Activated CD4-positive, alpha-beta T cell treated with anti-CD3 and anti-CD28 coated beads for 4 hours (primary cell): Measurements from ENCODE around the gene ZNF10.

Source experiments
- DNase-seq, 2 donors: peaks; one replicate each; pipeline ENCODE4 v3.0.0-alpha.2; 2020

The ZNF10 gene

DNA sequence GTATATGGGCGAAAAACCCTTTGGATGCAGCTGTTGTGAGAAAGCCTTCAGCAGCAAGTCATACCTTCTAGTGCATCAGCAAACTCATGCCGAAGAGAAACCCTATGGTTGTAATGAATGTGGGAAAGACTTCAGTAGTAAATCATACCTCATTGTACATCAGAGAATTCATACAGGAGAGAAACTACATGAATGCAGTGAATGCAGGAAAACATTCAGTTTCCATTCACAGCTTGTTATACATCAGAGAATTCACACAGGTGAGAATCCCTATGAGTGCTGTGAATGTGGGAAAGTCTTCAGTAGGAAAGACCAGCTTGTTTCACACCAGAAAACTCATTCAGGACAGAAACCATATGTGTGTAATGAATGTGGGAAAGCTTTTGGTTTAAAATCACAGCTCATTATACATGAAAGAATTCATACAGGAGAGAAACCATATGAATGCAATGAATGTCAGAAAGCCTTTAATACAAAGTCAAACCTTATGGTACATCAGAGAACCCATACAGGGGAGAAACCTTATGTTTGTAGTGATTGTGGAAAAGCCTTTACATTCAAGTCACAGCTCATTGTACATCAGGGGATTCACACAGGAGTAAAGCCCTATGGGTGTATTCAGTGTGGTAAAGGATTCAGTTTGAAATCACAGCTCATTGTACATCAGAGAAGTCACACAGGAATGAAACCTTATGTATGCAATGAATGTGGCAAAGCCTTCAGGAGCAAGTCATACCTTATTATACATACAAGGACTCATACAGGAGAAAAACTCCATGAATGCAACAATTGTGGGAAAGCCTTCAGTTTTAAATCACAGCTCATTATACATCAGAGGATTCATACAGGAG lies 72.3 kb downstream of the ZNF10 start:
- no peak for DNase-seq

DNA sequence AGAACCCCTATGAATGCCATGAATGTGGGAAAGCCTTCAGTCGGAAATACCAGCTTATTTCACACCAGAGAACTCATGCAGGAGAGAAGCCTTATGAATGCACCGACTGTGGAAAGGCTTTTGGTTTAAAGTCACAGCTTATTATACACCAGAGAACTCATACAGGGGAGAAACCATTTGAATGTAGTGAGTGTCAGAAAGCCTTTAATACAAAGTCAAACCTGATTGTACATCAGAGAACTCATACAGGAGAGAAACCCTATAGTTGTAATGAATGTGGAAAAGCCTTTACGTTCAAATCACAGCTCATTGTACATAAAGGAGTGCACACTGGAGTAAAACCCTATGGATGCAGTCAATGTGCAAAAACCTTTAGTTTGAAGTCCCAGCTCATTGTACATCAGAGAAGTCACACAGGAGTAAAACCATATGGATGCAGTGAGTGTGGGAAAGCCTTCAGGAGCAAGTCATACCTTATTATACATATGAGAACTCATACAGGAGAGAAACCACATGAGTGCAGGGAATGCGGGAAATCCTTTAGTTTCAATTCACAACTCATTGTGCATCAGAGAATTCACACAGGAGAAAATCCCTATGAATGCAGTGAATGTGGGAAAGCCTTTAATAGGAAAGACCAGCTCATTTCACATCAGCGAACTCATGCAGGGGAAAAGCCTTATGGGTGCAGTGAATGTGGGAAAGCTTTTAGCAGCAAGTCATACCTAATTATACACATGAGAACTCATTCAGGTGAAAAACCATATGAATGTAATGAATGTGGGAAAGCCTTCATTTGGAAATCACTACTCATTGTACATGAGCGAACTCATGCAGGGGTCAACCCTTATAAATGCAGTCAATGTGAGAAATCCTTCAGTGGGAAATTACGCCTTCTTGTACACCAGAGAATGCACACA lies 73.2 kb downstream of the ZNF10 start:
- DNase-seq, result no peak

DNA sequence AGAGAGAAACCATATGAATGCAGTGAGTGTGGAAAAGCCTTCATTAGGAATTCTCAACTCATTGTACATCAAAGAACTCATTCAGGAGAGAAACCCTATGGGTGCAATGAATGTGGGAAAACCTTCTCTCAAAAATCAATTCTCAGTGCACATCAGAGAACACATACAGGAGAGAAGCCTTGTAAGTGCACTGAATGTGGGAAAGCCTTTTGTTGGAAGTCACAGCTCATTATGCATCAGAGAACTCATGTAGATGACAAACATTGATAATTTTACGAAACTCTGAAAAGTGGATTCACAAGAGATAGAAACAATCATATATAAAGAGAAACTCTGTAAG lies 73.8 kb downstream of the ZNF10 start:
- no peak for DNase-seq

DNA sequence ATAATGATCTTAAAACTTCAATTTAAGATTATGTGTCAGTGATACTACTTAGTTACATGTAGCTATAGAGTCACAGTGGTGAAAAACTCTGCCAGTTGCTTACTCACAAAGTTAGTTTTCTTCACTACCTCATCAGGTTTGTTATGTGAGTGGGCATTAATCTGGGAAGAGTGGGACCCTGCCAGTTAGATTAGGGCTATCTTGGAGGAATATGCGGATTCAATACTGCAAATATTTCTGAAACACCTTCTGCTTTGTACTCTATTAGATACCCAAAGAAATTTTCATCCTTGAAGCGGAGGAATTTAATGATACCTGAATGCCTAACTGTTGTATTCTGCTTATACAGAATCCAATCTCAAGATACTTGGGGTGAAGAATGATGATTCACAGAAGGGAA lies 76.0 kb downstream of the ZNF10 start:
- no peak for DNase-seq
